Measurements from ENCODE around the gene GREM1. TPM values are rescaled to one million over a fixed set of nuclear protein-coding genes. Genes with fewer than 3 reads are reported as not detected.

GREM1 gene
- total RNA-seq, 2 donors from 2014 or later: 3.1 to 41.5 TPM

DNA sequence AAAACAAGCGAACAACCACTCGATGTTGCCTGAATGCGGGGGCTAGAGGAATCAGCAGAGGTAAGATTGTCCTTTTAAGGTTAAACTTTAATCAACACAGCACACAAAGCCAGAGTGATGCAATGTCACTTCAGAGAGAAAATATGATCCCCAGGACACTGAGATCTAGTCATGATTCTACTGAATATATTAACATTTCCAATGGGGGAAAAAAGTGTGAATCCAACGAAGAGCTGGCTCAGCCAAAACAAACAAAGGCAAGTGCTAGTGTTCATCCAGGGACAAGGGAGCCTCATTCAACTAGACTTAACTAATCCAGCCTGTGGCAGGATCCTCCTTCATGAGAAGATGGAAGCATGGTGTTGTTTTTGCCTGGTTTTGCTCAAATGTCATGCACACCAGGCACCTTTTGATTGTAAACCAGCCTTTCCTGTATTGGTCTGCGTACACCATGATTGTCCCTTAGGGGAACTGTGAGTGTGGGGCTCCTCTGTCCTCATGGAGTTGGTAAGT lies 40.5 kb upstream of the GREM1 start:
- TF ChIP-seq POLR2A (IDR thresholded peaks at IDR 0.05) (no peak), POLR2AphosphoS5 (IDR thresholded peaks at IDR 0.05) (no peak)
- TF ChIP-seq, protein P1, sequence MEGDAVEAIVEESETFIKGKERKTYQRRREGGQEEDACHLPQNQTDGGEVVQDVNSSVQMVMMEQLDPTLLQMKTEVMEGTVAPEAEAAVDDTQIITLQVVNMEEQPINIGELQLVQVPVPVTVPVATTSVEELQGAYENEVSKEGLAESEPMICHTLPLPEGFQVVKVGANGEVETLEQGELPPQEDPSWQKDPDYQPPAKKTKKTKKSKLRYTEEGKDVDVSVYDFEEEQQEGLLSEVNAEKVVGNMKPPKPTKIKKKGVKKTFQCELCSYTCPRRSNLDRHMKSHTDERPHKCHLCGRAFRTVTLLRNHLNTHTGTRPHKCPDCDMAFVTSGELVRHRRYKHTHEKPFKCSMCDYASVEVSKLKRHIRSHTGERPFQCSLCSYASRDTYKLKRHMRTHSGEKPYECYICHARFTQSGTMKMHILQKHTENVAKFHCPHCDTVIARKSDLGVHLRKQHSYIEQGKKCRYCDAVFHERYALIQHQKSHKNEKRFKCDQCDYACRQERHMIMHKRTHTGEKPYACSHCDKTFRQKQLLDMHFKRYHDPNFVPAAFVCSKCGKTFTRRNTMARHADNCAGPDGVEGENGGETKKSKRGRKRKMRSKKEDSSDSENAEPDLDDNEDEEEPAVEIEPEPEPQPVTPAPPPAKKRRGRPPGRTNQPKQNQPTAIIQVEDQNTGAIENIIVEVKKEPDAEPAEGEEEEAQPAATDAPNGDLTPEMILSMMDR (IDR thresholded peaks at IDR 0.05): no peak
- intact Hi-C loops (cut with DNase I): no loop called here
- Histone ChIP-seq H3K27me3 (replicated peaks; ENCODE audit: insufficient read depth) (no peaks in the 10 kb centered on the region), H3K4me3 (no peak overlapping the region), H3K27ac (no peak overlapping the region), H3K36me3 (no peaks in the 10 kb centered on the region), H3K9me3 (no peaks in the 10 kb centered on the region), H3K4me1 (replicated peaks) (no peaks in the 10 kb centered on the region)
- no peak for DNase-seq (ENCODE audit: low spot score)
- 52% methylated on average over 5 of the region's 5 CpGs for WGBS

DNA sequence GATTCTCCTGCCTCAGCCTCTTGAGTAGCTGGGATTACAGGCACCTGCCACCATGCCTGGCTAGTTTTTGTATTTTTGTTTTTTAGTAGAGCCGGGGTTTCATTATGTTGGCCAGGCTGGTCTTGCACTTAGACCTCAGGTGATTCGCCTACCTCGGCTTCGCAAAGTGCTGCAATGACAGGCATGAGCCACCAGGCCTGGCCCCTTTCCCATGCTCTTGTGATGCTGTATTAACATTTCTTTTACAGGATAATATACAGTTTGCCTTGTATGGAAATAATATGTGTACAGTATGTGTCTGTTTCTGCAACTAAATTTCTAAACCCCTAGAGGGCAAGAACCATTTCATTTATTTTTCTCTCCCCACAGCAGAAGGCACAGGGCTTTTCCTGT lies 38.5 kb upstream of the GREM1 start:
- H3K36me3 ChIP-seq: no peaks in the 10 kb centered on the region
- 97% methylated on average over 4 of the region's 4 CpGs for WGBS
- H3K27ac ChIP-seq: no peak overlapping the region
- no peaks in the 10 kb centered on the region for H3K4me1 ChIP-seq (replicated peaks)
- H3K9me3 ChIP-seq: no peaks in the 10 kb centered on the region
- no peak overlapping the region for H3K4me3 ChIP-seq
- DNase-seq (ENCODE audit: low spot score): no peak
- no peak for TF ChIP-seq POLR2AphosphoS5 (IDR thresholded peaks at IDR 0.05)
- TF ChIP-seq POLR2A (IDR thresholded peaks at IDR 0.05): no peak
- TF ChIP-seq, protein P1 (IDR thresholded peaks at IDR 0.05): no peak
- intact Hi-C loops (cut with DNase I): no loop called here
- H3K27me3 ChIP-seq (replicated peaks; ENCODE audit: insufficient read depth): no peaks in the 10 kb centered on the region

DNA sequence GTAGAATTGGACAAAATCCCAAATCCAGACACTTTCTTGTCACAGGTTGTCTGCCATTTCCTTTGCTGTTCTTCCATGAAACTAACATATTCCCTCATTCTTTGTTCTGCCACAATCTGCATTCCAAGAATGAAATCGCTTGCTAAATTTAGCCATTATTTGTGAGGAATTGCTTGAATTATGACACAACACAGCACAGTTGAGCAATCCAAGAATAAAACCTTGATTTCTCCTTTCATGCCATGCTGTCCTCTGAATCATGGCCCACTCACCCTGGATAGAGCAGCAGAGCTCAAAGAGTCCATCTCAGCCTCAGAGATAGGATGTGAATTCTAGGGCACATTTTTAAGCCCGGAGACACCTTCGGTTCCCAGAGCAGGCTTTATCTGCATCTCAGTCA lies 35.2 kb upstream of the GREM1 start:
- no peaks in the 10 kb centered on the region for H3K27me3 ChIP-seq (replicated peaks; ENCODE audit: insufficient read depth)
- H3K4me3 ChIP-seq: no peak overlapping the region
- H3K9me3 ChIP-seq: no peaks in the 10 kb centered on the region
- WGBS: 96% methylated on average over 3 of the region's 3 CpGs
- no peak overlapping the region for H3K27ac ChIP-seq
- no peak for TF ChIP-seq POLR2AphosphoS5 (IDR thresholded peaks at IDR 0.05)
- TF ChIP-seq, protein P1 (IDR thresholded peaks at IDR 0.05): no peak
- TF ChIP-seq POLR2A (IDR thresholded peaks at IDR 0.05): no peak
- H3K4me1 ChIP-seq (replicated peaks): no peaks in the 10 kb centered on the region
- no peak for DNase-seq (ENCODE audit: low spot score)
- no peaks in the 10 kb centered on the region for H3K36me3 ChIP-seq
- intact Hi-C loops (cut with DNase I): no loop called here

DNA sequence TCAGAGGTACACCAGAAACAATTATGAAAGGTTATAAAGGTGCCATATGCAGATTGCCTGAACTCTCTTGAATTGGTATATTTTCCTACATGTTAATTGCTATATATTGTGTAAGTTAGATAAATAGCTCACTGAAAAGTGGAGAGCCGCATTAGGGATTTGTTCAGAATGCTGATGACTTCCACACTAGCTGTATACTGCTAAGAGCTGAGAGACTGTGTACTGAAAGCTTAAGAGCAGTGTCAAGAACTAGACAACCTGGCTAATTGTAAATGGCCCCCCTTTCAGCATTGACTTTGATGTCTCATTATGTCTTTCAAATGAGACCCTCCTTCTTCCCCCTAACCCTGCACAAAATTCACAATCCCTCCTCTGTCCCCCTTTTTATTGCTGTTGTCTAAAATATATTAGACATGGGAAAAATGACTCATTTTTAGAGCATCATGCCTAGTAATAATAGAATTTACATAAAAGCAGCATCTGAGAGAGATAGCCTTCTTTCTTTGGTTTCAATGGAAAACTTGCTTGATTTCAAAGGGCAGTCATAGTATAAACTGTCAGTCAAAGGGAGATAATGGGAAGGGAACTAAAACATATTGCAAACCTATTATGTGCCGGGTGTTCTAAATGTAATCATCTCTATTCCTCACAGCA lies 34.7 kb upstream of the GREM1 start:
- H3K4me3 ChIP-seq: no peak overlapping the region
- TF ChIP-seq POLR2A (IDR thresholded peaks at IDR 0.05) (no peak), POLR2AphosphoS5 (IDR thresholded peaks at IDR 0.05) (no peak)
- TF ChIP-seq, protein P1 (IDR thresholded peaks at IDR 0.05): no peak
- no peaks in the 10 kb centered on the region for H3K9me3 ChIP-seq
- 95% methylated on average over 2 of the region's 2 CpGs for WGBS
- H3K4me1 ChIP-seq (replicated peaks): no peaks in the 10 kb centered on the region
- H3K36me3 ChIP-seq: no peaks in the 10 kb centered on the region
- no peak overlapping the region for H3K27ac ChIP-seq
- intact Hi-C loops (cut with DNase I): no loop called here
- H3K27me3 ChIP-seq (replicated peaks; ENCODE audit: insufficient read depth): no peaks in the 10 kb centered on the region
- no peak for DNase-seq (ENCODE audit: low spot score)
